Stimulated activated CD4-positive, alpha-beta T cell treated with anti-CD3 and anti-CD28 coated beads, TNF-alpha, amount 100 ng/mL, for 1 hour (primary cell): ENCODE data around the gene CACNG5.
A peak's percentile ranks its signal among the peaks of the same experiment; 100 is the strongest.
"Not testable (repeated sequence)": the region's sequence is repeated elsewhere in the genome, so short reads cannot be mapped to it uniquely, and the experiment has no call there.

Source experiments
- DNase-seq, 3 donors: peaks; one replicate each; pipeline ENCODE4 v3.0.0-alpha.2; 2020; ENCODE audit warnings: low read depth in 3 of 3, low spot score in 1 of 3

Gene CACNG5

GRCh38 chr17:66849032-66849655 is 14.2 kb downstream of the CACNG5 start:
- DNase-seq, result no peak

DNA sequence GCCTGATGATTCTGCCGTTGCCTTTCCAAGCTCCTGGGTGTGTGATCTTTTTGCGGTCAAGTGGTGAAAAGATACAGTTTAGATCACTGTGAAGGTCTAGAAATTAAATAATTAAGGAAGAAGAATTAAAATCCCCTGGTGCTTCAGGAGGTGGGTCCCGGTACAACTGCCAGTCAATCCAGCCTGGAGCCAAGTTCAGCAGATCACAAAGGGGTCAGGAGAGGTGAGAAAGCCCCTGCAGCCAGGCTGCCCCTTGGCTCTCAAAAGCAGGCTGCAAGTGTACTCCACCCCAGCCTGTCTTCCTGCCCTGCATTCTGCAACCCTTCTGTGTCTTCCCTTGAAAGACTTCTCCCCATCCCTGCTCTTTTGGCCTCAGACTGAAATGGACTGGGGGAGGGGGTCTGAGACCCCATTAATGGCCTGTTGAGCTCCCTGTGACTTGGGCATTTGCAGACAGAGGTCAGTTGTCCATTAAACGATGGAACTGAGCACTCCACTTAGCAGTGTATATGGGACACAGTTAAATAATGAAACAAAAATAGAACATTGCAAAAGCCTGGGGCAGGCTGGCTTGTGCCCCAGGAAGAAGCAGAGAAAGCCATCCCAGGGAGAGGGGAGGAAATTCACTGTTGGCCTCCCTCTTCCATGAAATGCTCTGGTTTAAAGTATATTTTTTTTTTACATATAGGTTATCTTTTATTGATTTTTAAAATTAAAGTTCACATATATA is 15.1 kb downstream of the CACNG5 start:
- no peak for DNase-seq

DNA sequence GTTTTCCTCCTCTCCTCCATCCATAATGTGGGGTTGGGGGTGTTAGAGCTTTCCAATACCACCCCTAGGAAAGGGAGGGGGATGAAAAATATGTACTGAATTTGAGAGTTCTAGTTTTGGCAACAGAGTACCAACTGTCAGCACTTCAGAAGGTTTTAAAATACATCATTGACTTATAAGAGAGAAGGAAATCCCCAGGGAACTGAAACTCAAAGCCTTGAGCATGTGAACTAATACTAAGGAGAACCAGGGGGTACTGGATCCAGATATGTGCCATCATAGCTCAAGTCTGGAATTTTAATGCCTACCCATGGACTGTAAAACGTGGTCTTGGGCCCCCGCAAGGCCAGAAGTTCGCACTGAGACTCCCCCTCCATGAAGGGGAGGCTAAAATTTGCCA is 15.8 kb downstream of the CACNG5 start:
- DNase-seq, result no peak

- DNase-seq, result peak in 2 of 3 donors; percentile 3 to 7
Measured at GRCh38 chr17:66855204-66855603, 20.3 kb downstream of the CACNG5 start.

DNA sequence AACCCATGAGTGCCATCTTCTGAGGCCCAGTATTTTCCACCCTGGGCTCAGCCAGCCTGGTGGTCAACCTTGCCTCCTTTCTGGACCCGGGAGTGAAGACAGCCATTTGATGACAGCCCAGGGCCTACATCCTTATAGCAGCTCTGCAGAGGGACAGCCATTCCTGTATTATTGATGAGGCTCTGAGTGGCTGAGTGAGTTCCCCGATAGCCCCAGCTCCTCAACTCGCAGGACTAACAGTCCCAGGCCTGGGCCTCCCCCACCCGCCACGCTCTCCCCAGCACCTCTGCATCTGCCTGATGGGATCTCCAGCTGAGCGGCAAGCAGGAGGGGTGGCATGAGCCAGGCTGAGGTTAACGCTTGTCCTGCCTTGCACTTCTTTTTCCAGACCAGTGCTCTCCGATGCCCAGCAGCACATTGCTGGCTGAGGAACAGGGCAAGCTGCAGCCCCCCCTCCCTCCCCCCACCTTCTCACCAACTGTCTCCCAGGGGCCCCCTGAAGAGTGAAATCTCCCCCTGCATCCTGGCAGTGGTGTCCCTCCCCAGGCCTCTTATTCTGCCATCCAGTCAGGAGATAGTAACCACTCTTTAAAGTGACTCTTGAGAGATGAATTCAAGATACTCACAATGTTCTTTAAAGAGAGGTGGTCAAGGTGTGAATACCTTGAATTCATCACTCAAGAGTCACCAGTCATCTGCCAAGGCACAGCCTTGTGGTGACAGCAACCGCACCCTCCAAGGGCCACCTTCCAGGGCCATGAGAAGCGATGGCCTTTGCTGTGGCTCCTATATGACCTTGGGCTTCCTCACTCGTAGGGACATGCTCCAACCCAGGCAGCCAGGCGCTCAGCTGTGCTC is 23.5 kb downstream of the CACNG5 start:
- no peak for DNase-seq

GRCh38 chr17:66859353-66859752 is 24.4 kb downstream of the CACNG5 start:
- DNase-seq, result no peak

DNA sequence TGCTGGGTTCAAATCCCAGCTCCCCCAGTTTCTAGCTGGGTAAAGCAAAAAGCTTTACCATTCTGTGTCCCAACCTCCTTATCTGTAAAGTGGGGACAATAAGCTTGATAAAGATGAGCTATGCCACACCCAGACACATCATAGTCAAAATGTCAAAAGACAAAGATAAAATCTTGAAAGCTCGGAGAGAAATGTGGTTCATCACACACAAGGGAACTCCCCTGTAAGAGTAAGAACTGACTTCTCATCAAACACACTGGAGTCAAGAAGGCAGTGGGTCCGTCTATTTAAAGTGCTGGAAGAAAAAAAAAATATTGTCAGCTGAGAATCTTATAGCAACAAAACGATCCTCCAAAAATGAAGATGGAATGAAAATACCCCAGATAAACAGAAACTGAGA is 25.3 kb downstream of the CACNG5 start:
- DNase-seq, result no peak

- no peak for DNase-seq
Measured at GRCh38 chr17:66863820-66864219, 28.9 kb downstream of the CACNG5 start.

- DNase-seq, result no peak
Measured at GRCh38 chr17:66865151-66865550, 30.2 kb downstream of the CACNG5 start.

DNA sequence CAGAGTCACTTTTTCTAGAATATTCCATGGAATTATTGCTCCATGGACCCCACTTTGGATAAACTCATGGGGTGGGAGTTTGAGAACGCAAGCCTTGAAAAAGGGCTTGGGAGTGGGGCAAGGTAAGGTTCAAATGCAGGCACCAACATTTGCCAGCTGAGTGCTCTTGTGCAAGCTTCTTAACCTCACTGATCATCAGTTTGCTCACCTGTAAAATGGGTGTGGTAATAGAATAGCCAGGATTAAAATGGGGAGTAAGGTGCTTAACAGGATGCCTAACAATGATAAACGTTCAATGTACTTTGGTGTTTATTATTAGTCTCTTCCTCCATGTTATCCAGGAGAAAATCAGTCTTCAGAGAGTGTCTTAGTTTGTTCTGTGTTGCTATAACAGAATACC is 39.0 kb downstream of the CACNG5 start:
- DNase-seq, result no peak

DNA sequence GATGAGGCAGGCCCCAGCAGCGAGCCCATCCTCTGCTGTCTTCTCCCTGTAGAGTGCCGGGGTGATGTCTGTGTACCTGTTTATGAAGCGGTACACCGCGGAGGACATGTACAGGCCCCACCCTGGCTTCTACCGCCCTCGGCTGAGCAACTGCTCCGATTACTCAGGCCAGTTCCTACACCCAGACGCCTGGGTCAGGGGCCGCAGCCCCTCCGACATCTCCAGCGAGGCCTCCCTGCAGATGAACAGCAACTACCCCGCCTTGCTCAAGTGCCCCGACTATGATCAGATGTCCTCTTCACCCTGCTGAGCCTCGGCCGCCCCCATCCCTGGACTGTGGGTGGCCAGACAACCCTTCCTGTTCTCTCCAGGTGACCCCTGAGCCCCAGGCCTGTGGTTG is 50.0 kb downstream of the CACNG5 start:
- DNase-seq, result no peak

DNA sequence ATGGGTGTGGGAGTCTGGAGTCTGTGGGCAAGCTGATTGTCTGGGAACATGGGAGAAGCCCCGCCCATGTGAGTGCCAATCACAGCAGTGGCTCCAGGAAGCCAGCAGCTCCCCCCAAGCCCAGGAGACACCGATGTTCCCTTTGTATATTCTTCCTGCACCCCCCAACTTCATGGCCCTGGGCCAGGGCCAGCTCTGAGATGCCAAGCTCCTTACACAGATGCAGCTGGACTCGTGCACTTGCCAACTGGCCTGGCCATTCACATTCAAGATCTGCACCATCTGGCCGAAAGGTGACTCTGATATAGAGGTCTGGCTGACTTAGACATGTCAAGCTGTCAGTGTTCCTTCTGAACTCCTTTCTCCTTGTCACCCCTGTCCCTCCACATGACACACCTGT is 50.5 kb downstream of the CACNG5 start:
- no peak for DNase-seq

- no peak for DNase-seq
Measured at GRCh38 chr17:66889480-66890230, 54.7 kb downstream of the CACNG5 start.

- DNase-seq, result no peak
Measured at GRCh38 chr17:66892246-66892645, 57.3 kb downstream of the CACNG5 start.

DNA sequence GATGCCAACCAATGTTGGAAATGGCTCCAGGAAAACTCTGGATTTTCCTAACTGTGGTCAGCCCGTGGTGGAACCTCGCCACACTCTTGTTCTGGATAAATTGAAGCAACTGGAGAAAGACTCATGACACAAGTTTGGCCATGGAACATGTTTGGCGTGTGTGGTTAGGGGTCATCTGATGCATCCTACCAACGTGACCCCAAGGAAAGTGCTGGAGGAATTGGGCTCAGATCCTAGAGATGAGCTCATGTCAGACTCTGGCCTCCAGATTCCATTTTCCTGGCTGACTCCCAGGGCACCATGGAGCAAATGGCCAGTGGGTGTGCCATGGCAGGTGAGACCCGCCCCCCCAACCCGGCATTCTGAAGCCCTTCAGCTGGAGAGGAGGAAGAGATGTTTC is 58.5 kb downstream of the CACNG5 start:
- no peak for DNase-seq

GRCh38 chr17:66893863-66894262 is 58.9 kb downstream of the CACNG5 start:
- no peak for DNase-seq

DNA sequence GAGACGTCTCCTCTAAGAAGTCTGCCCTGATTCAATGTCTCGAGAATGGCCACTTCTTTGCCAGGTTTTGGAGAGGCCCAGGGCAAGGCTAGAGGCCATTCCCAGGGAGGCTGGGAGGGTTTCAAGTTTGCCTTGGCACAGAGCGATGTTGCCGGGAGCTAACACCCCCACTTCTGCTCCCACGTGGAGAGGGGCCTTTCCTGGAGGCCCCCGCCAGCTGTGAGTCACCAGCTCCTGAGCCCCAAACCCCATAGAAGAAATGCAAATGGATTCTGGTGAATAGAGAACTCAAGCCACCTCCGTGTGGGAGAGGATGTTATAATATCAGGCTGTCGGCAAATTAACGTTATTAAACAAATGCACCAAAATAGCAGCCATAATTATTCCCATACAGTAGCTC is 62.2 kb downstream of the CACNG5 start:
- no peak for DNase-seq

DNA sequence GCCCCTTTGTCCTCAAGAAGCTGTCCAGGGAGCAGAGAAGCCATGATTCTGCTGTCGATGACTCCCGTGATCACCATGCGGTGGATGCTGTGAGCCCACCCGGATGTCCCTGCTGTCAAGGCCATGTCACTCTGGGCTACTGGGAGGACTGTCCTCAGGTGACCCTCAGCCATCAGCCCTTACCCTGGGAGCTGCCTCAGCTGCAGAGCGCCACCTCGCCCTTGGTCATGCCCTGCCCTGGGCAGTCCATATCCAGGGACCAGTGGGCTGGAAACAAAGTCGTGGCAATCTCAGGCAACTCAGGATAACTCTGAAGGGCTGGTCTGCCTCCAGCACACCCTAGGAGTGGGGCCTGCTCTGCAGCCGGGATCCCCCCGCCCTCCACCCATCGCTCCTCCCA is 63.6 kb downstream of the CACNG5 start:
- no peak for DNase-seq

DNA sequence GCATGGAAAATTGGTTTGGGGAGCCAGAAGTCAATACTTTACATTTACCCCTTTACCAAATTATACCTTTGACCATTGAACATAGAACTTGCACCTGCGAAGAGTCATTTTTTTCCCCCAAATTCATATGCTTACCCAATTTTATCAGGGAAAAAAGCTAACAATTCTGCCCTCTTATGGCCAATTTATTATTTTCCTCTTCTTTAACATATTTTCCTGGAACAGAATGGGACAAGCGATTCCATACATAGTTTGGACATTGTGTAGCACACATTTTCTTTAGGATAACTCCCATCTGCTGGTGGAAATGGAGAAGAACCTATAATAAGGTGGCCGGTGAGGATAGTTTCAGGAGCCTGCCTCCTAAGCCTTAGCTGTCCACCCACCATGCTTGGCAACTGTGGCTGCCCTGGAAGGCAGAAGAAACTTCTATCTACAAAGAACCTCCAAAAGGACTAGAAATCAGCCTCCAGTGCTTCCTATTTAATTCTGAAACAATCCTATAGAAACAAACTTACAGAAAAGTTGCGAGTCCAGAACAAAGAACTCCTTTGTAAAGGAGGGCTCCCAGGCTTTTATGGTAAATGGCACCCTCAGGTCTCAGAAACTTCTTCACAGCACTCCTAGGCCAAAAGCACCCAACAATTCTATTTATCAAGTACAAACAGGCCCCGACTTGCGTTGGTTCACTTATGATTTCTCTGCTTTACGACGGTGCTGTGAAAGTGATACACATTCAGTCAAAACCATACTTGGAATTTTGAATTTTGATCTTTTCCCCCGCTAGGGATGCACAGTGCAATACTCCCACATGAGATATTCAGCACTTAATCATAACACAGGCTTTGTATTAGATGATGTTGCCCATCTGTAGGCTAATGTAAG is 65.5 kb downstream of the CACNG5 start:
- no peak for DNase-seq

GRCh38 chr17:66903296-66903695 is 68.4 kb downstream of the CACNG5 start:
- DNase-seq, result not testable (repeated sequence)
